ENCODE data around the gene TMA7.

Gene TMA7

GRCh38 chr3:48404440-48405342 lies 35.4 kb upstream of the TMA7 start:
- no peak overlapping the region for H3K4me3 ChIP-seq
- H3K9me3 ChIP-seq: no peaks in the 10 kb centered on the region
- peaks cover 4% of the 10 kb centered on the region; the same call in 1 of the 2 replicates for H3K36me3 ChIP-seq (replicated peaks)
- in situ Hi-C loops (cut with MboI; ENCODE audit: low sequenced_read_pairs): no loop called here
- H3K27me3 ChIP-seq (ENCODE audit: low read depth): no peaks in the 10 kb centered on the region
- no peaks in the 10 kb centered on the region for H3K4me1 ChIP-seq
- peak in 1 of 2 experiments; percentile 6 for DNase-seq (ENCODE audit: low spot score in 2 of 2)

- H3K27me3 ChIP-seq (ENCODE audit: low read depth): no peaks in the 10 kb centered on the region
- H3K36me3 ChIP-seq (replicated peaks): peaks cover 4% of the 10 kb centered on the region; the same call in 1 of the 2 replicates
- no peaks in the 10 kb centered on the region for H3K4me1 ChIP-seq
- DNase-seq (ENCODE audit: low spot score in 2 of 2): peak in 1 of 2 experiments; percentile 7
- H3K9me3 ChIP-seq: no peaks in the 10 kb centered on the region
- in situ Hi-C loops (cut with MboI; ENCODE audit: low sequenced_read_pairs): no loop called here
- no peak overlapping the region for H3K4me3 ChIP-seq
These were observed 34.6 kb upstream of the TMA7 start for GRCh38 chr3:48405343-48405881.

DNA sequence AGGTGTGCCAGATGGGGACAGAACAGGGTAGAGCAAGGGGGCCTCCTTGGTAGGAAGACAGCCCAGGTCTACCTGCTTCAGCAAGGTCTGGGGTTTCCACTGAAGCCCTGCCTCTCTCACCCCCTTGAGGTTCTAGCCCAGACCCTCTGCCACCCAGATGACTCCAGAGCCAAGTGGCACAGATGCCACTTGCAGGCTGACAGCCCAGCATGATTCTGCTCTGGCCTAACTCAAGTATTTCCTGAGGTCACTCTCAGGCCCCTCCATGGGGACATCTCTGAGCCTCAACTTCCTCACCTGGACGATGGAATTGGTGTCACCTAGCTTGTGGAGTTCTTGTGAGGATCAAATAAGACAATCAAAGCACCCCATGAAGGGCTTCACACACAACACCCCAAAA lies 34.1 kb upstream of the TMA7 start:
- H3K36me3 ChIP-seq (replicated peaks): peaks cover 7% of the 10 kb centered on the region
- no peaks in the 10 kb centered on the region for H3K4me1 ChIP-seq
- H3K4me3 ChIP-seq: no peak overlapping the region
- in situ Hi-C loops (cut with MboI; ENCODE audit: low sequenced_read_pairs): no loop called here
- no peak for DNase-seq (ENCODE audit: low spot score in 2 of 2)
- no peaks in the 10 kb centered on the region for H3K9me3 ChIP-seq
- H3K27me3 ChIP-seq (ENCODE audit: low read depth): no peaks in the 10 kb centered on the region

- in situ Hi-C loops (cut with MboI; ENCODE audit: low sequenced_read_pairs): no loop called here
- peaks cover 8% of the 10 kb centered on the region for H3K36me3 ChIP-seq (replicated peaks)
- no peaks in the 10 kb centered on the region for H3K27me3 ChIP-seq (ENCODE audit: low read depth)
- no peaks in the 10 kb centered on the region for H3K4me1 ChIP-seq
- peak in 1 of 2 experiments; percentile 4 for DNase-seq (ENCODE audit: low spot score in 2 of 2)
- H3K4me3 ChIP-seq: no peak overlapping the region
- no peaks in the 10 kb centered on the region for H3K9me3 ChIP-seq
These were observed 33.3 kb upstream of the TMA7 start for GRCh38 chr3:48406443-48407431.

- H3K9me3 ChIP-seq: no peaks in the 10 kb centered on the region
- peak in 1 of 2 experiments; percentile 5 for DNase-seq (ENCODE audit: low spot score in 2 of 2)
- no peaks in the 10 kb centered on the region for H3K27me3 ChIP-seq (ENCODE audit: low read depth)
- no peak overlapping the region for H3K4me3 ChIP-seq
- peaks cover 8% of the 10 kb centered on the region for H3K36me3 ChIP-seq (replicated peaks)
- in situ Hi-C loops (cut with MboI; ENCODE audit: low sequenced_read_pairs): no loop called here
- no peaks in the 10 kb centered on the region for H3K4me1 ChIP-seq
These were observed 32.4 kb upstream of the TMA7 start for GRCh38 chr3:48407542-48408099.

GRCh38 chr3:48408823-48409281 lies 31.2 kb upstream of the TMA7 start:
- Histone ChIP-seq H3K27me3 (ENCODE audit: low read depth) (no peaks in the 10 kb centered on the region), H3K4me3 (no peak overlapping the region), H3K4me1 (no peaks in the 10 kb centered on the region), H3K36me3 (replicated peaks) (peaks cover 8% of the 10 kb centered on the region), H3K9me3 (no peaks in the 10 kb centered on the region)
- in situ Hi-C loops (cut with MboI; ENCODE audit: low sequenced_read_pairs): no loop called here
- peak in 1 of 2 experiments; percentile 12 for DNase-seq (ENCODE audit: low spot score in 2 of 2)

DNA sequence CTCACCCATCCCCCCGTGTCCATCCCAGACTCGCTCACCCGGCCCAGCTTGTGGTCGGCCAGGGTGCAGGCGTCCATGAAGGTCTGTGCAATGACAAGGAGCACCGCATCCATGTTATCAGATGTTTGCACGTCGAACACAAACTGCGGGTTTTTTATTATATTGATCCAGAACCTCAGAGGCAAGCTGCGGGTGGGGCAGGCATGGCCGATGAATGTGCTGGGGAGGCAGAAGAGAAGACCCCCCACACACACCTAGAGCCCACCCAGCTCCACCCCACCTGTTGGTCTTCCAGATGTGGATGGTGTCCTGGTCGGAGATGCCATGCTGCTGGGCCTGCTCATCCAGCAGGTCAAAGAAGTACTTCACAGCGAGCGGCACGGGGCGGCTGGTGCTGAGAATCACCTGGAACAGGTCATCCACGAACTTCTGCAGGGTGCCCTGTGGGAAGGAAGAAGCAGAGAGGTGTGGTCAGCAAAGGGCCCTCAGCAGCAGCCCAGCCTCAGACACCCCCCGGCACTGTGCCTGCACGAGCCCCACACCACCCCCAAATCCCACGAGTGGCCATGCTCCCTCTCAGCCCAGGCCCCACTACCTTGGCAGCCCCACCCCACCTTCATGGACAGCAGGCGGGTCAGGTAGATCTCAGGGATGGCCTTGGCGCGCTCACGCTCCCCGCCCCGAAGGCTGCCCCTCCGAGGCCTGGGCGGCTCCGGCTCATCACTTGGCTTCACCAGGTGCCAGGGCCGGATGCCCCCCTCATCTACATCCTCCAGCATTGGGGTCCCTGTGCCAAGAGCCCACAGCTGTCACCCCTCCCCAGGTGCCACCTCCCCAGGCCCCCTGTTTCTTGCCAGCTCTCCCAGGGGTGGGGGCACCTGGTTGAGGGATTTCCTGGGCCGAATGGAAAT lies 30.5 kb upstream of the TMA7 start:
- H3K27me3 ChIP-seq (ENCODE audit: low read depth): no peaks in the 10 kb centered on the region
- in situ Hi-C loops (cut with MboI; ENCODE audit: low sequenced_read_pairs): no loop called here
- DNase-seq (ENCODE audit: low spot score in 2 of 2): peak in 1 of 2 experiments; percentile 5
- no peaks in the 10 kb centered on the region for H3K9me3 ChIP-seq
- H3K4me1 ChIP-seq: no peaks in the 10 kb centered on the region
- H3K36me3 ChIP-seq (replicated peaks): peaks cover 10% of the 10 kb centered on the region
- H3K4me3 ChIP-seq: no peak overlapping the region

- Histone ChIP-seq H3K36me3 (replicated peaks) (peaks cover 13% of the 10 kb centered on the region), H3K27me3 (ENCODE audit: low read depth) (no peaks in the 10 kb centered on the region), H3K9me3 (no peaks in the 10 kb centered on the region), H3K4me3 (no peak overlapping the region), H3K4me1 (no peaks in the 10 kb centered on the region)
- peak in 1 of 2 experiments; percentile 5 for DNase-seq (ENCODE audit: low spot score in 2 of 2)
- in situ Hi-C loops (cut with MboI; ENCODE audit: low sequenced_read_pairs): no loop called here
These were observed 29.6 kb upstream of the TMA7 start for GRCh38 chr3:48410205-48411040.

GRCh38 chr3:48411041-48411588 lies 28.9 kb upstream of the TMA7 start:
- Histone ChIP-seq H3K4me1 (no peaks in the 10 kb centered on the region), H3K36me3 (replicated peaks) (peaks cover 13% of the 10 kb centered on the region)
- in situ Hi-C loops (cut with MboI; ENCODE audit: low sequenced_read_pairs): no loop called here

DNA sequence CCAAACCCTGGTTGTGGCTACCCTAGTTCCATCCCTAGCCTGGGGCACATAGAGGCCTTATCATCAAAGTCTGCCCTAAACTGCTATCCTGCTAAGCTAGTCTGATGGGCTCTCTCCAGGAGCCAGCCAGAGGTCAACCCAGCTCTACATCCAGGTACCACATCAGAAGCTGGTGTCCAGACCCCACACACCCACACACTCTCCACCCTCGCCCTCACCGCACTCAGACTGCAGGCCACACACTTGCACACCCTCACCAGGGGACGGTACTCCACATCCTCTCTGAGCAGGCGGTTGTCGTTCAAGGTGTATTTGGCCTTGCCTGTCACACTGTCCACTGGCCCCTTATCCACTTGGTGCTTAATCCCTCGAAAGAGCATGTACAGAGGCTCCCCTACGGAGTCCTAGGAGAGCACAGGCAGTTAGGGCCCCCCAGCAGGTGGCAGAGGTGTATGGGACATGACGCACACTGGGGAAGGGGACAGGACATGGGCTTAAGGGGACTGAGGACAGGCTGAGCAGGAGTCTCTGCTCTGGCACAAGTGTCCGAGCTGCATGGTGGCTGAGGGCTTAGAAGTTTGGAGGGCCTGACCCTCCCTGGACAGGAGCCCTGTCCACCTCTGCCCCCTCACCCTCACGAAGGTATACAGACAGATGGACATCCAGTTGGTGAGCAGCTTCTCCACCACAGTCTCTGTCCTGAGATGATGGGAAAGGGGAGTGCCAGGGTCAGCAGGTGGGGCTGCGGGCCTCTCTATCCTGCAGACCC lies 28.3 kb upstream of the TMA7 start:
- H3K4me3 ChIP-seq: no peak overlapping the region
- H3K4me1 ChIP-seq: no peaks in the 10 kb centered on the region
- H3K36me3 ChIP-seq (replicated peaks): peaks cover 13% of the 10 kb centered on the region
- no peaks in the 10 kb centered on the region for H3K9me3 ChIP-seq
- in situ Hi-C loops (cut with MboI; ENCODE audit: low sequenced_read_pairs): no loop called here
- DNase-seq (ENCODE audit: low spot score in 2 of 2): no peak
- H3K27me3 ChIP-seq (ENCODE audit: low read depth): no peaks in the 10 kb centered on the region

More at GRCh38 chr3:48411041-48411588, 28.9 kb upstream of the TMA7 start:
- DNase-seq (ENCODE audit: low spot score in 2 of 2): no peak
- Histone ChIP-seq H3K4me3 (no peak overlapping the region), H3K9me3 (no peaks in the 10 kb centered on the region), H3K27me3 (ENCODE audit: low read depth) (no peaks in the 10 kb centered on the region)

- peaks cover 13% of the 10 kb centered on the region for H3K36me3 ChIP-seq (replicated peaks)
- in situ Hi-C loops (cut with MboI; ENCODE audit: low sequenced_read_pairs): no loop called here
These were observed 27.6 kb upstream of the TMA7 start for GRCh38 chr3:48412375-48413001.

More at GRCh38 chr3:48412375-48413001, 27.6 kb upstream of the TMA7 start:
- no peak for DNase-seq (ENCODE audit: low spot score in 2 of 2)
- Histone ChIP-seq H3K9me3 (no peaks in the 10 kb centered on the region), H3K4me3 (no peak overlapping the region), H3K4me1 (no peaks in the 10 kb centered on the region), H3K27me3 (ENCODE audit: low read depth) (no peaks in the 10 kb centered on the region)

All from HAP-1 (cell line).